C1 segment of cervical spinal cord (tissue), 14 donors: Measurements from ENCODE around the gene HERC3.

Experiments
- DNase-seq, 14 donors: peaks; one replicate each; lab custom pipeline; 2025; lab: John Stamatoyannopoulos, UW

HERC3 gene

DNA sequence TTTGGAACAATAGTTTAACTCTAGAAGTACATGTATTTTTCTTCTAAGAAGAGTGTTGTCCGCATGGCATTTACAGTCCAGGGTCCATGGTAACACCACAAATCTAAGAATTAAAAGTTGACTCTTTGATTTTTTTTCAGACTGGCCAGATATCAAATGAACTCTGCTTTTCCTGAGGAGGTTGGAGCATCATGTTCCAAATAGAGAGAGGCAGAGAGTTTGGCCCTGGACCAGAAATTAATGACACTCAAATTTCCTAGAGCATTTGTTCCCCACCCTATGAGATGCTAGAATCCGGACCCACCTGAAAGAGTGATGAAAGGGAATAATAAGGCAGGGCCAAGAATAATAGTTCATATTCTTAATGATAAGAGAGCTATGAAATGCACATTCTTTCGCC lies 152.3 kb downstream of the HERC3 start:
- peak in 1 of 14 donors; percentile 44 for DNase-seq

GRCh38 chr4:88745175-88745574 lies 152.9 kb downstream of the HERC3 start:
- no peak for DNase-seq

GRCh38 chr4:88745581-88746163 lies 153.4 kb downstream of the HERC3 start:
- DNase-seq = peak in 1 of 14 donors; percentile 79

- no peak for DNase-seq
Observed at GRCh38 chr4:88746206-88746605, 153.9 kb downstream of the HERC3 start.

DNA sequence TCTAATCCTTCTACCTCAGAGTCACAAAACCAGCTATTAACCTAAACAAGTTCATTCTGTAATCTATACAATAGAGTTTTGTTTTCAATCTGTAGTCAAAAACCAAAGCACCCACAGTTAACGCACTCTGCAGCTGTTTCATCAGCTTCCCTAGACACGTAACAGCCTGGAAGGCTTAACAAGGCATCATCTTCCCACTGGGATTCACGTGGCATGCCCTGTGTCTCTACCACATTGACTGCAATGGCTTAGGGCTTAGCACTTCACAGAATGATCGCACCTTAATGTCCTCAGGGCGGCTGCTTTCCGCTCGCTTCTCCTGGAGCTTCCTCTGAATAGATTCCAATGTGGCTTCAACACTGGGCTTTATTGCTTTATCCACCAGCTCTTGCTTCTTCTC lies 155.1 kb downstream of the HERC3 start:
- DNase-seq = no peak

DNA sequence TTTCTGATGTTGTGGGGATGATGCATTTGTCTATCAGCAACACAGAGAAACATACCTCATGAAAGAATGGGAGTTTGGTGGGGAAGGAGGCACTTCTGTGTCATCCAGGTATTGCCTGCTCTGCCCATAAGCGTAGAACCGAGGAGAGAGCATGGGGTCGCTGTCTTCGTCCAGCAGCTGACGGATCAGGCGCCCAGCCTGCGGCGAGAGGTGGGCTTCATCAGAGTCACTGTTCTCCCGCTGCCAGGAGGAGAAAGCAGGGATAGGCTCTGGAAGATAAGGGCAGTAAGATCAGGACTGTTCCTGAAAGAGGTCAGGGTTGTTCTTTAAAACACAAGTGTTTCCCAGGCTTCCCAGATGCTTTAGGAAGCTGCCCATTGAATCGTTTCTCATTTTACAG lies 158.1 kb downstream of the HERC3 start:
- no peak for DNase-seq

GRCh38 chr4:88751258-88752075 lies 159.2 kb downstream of the HERC3 start:
- no peak for DNase-seq

GRCh38 chr4:88752076-88752463 lies 159.8 kb downstream of the HERC3 start:
- no peak for DNase-seq

GRCh38 chr4:88752754-88753153 lies 160.5 kb downstream of the HERC3 start:
- peak in 1 of 14 donors; percentile 75 for DNase-seq

- DNase-seq = peak in 1 of 14 donors; percentile 65
Observed at GRCh38 chr4:88753658-88754571, 161.6 kb downstream of the HERC3 start.

- DNase-seq = peak in 1 of 14 donors; percentile 52
Observed at GRCh38 chr4:88754796-88755195, 162.5 kb downstream of the HERC3 start.

- DNase-seq = no peak
Observed at GRCh38 chr4:88755454-88755853, 163.2 kb downstream of the HERC3 start.

GRCh38 chr4:88756149-88756548 lies 163.9 kb downstream of the HERC3 start:
- DNase-seq = peak in 1 of 14 donors; percentile 60

DNA sequence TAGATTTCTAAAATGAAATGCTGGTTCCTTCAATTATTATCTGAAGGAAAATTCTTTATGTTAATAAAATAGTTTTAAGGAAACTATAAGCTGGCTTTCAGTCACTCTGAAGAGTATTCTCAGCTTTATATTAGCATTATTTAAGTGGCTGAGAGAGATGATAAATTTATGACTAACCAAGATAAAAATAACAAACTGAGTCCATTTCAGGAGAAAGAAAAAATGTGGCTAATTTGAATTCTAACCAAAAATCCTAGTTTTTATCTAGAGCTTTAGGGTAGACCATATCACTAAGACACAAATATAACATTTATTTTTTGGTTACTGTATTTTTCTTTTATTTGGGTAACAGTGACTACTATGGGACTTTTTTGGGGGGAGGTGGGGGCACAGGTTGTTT lies 164.8 kb downstream of the HERC3 start:
- no peak for DNase-seq

GRCh38 chr4:88757776-88758175 lies 165.5 kb downstream of the HERC3 start:
- peak in 1 of 14 donors; percentile 75 for DNase-seq
